Pulmonary artery endothelial cell (primary cell): Measurements from ENCODE around the gene CDH24. TPM values are rescaled to one million over a fixed set of nuclear protein-coding genes. Genes with fewer than 3 reads are reported as not detected.
A peak's percentile ranks its signal among the peaks of the same experiment; 100 is the strongest.

Source experiments
- DNase-seq: peaks from one replicate; pipeline ENCODE4 v3.0.0-alpha.2; 2011; ENCODE audit warnings: low read depth, low spot score
- total RNA-seq: library from RNA; depleted of rRNA; stranded (reverse); fragments of >200 nt; gene quantifications from 2 replicates; pipeline ENCODE4 v1.2.3, GENCODE V29; 2014

CDH24 gene, protein sequence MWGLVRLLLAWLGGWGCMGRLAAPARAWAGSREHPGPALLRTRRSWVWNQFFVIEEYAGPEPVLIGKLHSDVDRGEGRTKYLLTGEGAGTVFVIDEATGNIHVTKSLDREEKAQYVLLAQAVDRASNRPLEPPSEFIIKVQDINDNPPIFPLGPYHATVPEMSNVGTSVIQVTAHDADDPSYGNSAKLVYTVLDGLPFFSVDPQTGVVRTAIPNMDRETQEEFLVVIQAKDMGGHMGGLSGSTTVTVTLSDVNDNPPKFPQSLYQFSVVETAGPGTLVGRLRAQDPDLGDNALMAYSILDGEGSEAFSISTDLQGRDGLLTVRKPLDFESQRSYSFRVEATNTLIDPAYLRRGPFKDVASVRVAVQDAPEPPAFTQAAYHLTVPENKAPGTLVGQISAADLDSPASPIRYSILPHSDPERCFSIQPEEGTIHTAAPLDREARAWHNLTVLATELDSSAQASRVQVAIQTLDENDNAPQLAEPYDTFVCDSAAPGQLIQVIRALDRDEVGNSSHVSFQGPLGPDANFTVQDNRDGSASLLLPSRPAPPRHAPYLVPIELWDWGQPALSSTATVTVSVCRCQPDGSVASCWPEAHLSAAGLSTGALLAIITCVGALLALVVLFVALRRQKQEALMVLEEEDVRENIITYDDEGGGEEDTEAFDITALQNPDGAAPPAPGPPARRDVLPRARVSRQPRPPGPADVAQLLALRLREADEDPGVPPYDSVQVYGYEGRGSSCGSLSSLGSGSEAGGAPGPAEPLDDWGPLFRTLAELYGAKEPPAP
- total RNA-seq: 6.3 and 13.9 TPM in 2 replicates

DNA sequence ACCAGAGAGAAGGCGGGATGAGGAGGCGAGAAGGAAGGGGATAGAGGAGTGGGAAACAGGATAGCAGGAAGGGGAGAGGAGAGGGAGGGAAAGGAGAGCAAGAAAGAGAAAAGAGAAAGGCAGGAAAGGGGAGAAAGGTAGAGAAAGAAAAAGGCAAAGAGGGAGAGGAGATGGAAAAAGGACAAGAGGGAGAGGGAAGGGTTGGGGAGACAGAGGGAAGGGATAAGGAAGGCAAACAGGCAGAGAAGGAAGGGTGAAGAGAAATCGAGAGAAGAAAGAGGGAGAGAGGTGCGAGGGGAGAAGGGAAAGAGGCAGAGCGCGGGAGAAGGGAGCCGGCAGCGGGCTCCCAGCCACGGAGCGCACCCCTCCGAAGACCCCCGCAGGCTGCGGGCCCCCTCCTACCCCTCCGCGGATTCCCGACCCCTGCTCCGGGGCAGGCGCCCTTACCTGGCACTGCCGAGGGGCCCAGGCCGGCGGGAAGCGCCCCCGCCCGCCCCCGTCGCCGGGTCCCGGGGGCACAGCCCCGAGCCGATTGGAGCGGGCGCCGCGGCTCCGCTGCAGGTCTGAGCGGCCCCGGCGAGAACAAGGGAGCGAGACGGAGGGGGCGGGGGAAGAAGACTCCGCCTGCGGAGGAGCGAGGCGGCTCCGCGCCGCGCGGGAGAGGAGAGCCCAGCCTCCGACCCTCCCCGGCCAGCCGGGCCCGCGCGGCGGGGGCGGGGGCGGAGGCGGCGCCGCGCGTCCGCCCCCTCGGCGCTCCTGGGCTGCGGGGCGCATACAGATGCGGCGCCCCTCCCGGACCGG is at the start of gene CDH24:
CDH24 (minus strand) TSS at position 565 of the 801 bp plus-strand sequence. CDS start 1,787 bp downstream, outside the sequence.
- DNase-seq: no peak

DNA sequence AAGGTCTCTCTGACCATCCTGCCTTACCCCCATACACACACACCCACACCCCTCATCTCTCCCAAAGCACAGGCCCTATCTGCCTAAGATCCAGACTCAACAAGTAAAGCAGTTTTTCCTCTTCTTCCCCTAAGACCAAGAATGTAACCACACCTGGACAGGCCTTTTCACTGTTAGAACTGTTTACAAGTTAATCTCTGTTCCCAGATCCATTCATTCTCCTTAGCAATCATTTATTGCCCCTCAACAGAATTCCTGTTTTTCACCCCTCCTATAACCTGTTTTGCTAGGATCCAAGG is 49.4 kb upstream of the CDH24 start:
- DNase-seq: no peak

DNA sequence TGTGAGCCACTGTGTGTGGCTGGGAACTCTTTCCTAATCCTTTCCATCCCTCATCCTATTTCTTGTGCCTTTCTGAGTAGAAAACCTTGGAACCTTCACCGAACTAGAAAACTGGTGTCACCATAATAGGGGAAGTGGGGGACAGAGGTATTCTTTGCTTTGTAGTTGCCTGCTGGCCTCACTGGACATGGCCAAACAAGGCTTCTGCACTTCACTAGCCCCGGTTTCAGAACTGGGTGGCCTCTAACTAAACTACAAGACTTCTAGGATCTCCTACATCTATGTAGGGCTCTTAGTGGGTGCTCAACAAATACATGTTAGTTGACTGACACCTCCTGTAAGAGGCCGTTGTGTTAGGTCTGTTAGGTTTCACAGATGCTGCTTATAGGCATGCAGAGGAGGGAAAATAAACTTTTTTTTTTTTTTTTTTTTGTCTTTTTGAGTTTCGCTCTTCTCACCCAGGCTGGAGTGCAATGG is 48.1 kb upstream of the CDH24 start:
- no peak for DNase-seq

DNA sequence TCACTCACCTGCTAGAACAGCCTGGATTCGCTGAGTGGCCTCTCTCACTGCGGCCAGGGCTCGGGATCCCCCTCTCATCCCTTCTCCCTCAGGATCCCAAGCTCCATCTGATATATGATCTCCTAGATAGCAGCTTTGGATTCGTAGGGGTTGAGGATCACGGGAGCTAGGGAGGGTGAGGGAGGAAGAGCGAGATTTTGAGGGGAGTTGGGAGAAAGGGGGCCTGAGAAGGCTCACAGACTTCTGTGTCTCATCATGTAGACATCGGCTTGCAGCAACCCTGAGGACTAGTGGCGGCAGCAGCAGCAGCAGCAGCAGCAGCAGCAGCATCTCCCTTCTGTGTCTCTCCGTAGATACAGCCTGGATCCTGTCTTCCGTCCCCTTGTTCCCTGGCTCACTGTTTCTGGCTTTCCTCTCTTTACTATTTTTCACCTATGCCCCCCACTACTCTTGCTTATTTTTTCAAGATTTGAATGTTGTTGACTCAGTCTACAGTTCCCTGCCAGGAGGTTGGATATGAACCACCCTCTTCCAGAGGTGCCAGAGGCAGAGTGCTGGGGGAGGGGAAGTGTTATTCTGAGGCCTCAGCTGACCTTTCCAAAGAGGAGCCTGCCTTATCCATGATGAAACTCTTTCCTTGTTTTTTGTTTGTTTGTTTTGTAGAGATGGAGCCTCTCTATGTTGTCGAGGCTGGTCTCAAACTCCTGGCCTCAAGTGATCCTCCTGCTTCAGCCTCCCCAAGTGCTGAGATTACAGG is 47.4 kb upstream of the CDH24 start, which contains the start of gene CIROP:
CIROP (minus strand) TSS at position 399 of the 757 bp plus-strand sequence; CDS start at position 330, 69 bp downstream.
- no peak for DNase-seq

DNA sequence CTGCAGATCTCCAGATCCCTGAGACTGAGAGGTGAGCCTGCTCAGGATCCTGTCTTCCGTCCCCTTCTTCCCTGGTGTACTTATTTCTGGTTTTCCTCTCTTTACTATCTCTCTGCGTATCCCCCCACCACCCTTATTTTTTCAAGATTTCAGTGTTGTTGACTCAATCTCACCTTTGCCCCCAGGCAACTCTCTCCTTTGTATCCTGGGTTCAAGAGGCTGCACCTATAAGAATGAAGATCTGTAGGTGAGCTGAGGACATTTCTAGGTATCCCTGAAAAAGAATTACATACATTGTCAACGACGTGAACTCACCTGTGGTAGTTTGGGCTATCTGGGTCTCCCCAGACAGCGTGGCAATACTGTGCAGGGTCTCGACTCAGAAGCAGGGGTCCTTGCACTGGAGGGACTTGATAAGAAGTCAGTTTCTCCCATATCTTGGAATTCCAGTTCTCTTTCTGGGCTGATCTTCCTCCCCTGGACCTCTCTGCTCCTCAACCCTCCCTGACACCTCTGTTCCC is 46.8 kb upstream of the CDH24 start:
- DNase-seq: no peak

DNA sequence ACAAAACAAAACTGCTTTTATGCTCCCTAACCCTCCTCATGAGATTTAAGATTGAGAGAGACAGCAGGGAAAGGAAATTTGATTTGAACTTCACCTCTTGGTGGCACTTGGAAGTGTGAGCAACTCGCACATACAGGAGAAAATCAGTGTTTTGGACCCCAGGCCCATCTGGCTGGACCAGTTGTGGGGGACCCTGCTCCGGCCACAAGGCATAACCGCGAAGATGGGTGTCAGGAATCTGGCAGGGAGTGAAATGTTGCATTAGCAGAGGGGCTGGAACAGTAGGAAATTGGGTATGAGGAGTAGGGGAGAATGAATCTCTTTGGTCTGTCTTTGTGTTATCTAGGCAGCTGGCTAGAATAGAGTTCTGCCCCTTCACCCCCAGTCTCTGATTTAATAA is 46.3 kb upstream of the CDH24 start:
- DNase-seq: no peak

DNA sequence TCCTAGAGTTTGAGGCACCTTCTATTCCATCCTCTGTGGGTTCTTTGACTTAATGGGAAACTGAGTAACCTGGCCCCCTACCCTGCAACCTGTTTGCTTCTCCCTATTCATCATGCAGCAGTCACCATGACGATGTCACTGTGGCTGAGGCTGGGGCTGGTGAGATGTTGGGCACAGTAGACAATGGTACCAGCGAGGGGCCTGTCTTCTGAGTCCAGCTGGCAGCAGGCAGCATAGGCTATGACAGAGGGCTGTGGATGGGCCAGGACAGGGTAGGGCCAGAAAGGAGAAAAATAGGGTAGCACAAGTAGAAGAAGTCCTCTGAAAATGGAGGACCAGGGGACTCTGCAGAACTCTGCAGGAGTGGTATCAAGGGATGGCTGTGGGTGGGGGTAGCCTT is 45.5 kb upstream of the CDH24 start:
- no peak for DNase-seq

DNA sequence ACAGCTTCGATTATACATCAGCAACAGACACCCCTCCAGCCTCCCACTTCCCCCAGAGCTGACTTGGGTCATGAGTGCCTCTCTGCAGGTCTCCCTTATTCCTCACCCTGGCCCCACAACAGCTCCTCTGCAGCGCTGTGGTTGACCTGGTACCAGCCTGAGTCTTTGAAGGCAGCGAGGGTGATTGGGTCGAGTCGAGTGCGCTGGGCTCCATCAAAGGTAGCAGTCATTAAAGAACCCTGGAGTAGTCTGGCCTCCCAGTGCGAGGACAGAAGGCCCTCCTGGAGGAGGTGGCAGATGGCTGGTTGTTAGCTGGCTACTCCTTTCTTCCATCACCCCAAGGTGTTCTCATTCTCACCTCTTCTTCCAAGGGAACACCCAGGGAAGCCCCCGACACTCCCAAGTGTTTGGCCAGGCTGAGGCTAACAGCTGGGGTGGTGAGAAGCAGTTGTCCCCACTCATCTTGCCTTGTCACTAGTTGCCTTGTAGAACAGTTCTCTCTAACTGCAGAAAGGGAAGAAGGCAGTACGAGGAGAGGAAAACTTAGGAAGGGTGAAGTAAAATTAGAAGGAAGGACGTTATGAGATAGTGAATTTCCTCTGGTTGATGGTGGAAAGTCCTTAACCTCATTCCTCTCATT is 44.8 kb upstream of the CDH24 start:
- DNase-seq: no peak

DNA sequence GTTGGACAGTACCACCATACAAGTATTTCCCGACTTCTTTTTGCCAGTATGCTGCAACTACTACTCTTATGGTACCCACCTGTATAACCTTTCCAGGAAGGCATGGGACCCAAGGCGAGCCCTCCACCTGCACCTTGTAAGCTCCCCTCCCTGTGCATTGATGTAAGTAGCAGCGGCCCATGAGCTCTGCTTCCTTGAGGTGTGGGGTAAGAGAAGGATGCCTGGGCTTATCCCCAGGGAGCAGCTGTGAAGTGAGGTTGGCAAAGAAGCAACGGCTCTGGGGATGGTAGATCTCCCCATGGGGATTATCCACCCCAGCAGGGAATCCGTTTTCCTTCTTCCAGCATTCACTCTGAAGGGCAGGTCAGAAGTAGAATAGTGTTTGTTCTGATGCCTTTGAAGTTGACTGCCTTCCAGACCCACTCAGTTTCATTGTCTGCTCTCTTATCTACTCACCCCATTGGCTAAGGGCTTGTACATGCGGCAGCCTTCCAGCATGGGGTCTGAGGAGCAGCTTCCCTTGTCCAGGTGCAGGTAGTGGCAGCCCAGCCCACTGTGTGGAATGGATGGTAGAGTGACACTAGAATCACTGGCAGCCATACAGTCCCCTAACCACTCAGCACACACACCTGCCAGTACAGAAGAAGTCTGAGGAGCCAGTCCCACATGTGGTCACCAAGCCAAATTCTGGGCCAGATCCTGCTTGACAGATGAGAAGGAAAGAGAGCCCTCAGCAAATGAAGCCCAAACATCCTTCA is 44.1 kb upstream of the CDH24 start:
- DNase-seq: no peak

DNA sequence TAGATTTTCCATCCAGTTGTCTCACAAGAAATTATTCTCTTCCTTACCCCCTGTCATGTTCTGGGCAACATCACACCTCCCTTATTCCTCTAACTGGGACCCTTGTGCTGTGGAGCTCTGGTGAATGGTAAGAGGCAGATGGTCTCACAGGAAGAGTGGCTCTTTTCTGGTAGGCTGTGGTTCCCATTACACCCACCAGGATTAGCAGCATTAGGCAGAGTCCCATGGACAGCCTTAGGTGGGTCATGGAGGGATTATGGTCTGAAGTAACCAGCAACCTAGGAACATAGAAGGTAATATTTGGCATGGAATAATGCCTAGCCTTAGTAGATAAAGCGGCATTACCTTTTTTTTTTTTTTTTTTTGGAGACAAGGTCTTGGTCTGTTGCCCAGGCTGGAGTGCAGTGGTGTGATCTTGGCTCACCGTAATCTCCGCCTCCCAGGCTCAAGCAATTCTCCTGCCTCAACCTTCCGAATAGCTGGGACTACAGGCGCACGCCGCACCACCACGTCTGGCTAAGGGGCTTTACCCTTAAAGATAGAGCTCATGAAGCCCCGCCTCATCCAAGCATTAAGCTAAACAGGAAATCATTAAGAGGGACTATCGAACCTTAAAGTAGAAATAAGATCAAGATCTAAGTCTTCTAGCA is 42.0 kb upstream of the CDH24 start:
- DNase-seq: no peak

DNA sequence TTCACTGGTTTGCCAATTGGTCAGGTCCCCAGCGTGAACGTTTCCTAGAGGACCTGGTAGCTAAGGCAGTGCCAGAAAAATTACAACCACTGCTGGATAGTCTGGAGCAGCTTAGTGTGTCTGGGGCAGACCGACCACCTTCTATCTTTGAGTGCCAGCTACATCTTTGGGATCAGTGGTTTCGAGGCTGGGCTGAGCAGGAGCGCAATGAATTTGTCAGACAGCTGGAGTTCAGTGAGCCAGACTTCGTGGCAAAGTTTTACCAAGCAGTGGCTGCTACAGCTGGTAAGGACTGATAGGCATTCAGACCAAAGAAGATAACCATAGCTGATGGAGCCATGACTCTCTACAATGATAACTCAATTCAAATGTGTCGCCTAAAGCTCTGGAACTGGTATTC is 40.5 kb upstream of the CDH24 start:
- no peak for DNase-seq

DNA sequence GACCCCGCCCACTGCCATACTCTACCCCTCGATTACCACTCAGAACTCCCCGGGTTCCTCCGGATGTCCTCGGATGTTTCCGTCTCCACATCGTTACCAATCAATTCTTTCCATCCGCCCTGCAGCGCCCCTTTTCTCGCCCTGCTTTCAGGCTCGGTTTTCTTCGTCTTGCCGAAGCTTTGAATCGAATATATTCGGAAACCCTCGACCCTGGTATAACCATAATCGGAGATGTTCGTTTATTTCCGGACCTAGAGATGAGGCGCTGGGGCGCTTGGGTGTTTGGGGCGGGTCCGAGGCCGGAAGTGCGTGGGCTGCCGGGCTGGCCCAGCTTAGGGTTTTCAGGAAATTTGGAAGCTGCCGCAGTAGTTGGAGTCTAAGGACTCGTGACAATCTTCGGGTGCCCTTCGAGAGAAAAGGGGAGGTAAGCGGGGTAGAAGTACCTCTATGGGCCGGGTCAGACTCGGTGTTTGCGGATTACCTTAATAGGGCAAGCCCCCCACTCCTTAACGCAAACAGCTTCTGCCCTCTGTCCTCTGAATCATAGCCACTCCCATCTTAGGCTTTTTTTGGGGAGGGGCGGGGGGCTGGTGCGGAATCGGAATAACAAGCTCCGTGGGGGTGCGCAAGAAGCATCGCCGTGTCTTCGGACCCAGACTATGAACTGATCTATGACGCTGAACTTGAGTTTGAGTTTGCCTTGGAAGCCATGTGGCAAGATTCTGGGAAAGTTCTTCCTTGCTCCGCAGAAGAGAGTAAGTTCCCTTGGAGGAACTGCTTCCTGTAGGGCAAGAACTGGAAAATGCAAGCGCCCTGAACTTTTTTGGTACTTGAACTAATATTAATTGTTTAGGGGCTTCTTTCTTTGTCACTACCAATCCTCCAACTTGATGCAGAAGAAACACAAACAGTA is 38.1 kb upstream of the CDH24 start, which contains the start of gene C14orf119:
C14orf119 (plus strand) TSS at position 310 of the 913 bp plus-strand sequence. CDS start 2,154 bp downstream, outside the sequence.
- DNase-seq: peak; percentile 97

DNA sequence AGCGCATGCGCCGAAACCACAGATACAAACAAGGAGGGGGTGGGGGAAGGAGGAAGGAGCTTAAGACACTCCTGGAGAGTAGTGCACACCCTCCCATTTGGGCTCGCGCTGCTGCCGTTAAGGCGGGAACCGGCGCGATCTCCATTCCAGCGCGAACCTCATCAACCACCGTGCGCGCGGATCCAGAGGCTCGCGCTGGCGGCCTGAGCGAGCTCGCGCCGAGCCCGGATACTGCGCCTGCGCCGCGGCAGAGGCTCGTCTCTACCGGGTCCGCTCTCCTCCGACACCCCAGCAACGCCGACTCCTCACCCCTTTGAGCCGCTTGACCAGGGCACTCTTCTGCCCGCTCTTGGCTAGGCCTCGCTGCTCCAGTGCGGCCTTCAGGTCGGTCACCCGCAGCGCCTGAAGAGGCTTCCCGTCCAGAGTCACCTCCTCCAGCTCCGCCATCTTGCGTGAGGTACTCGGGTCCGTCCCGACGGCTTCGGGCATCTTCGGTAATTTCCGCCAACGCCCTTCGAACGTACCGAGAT is 37.4 kb upstream of the CDH24 start, which contains the start of gene ACIN1:
ACIN1 (minus strand) TSS at position 471 of the 530 bp plus-strand sequence; CDS start at position 447, 24 bp downstream.
- peak; percentile 51 for DNase-seq

DNA sequence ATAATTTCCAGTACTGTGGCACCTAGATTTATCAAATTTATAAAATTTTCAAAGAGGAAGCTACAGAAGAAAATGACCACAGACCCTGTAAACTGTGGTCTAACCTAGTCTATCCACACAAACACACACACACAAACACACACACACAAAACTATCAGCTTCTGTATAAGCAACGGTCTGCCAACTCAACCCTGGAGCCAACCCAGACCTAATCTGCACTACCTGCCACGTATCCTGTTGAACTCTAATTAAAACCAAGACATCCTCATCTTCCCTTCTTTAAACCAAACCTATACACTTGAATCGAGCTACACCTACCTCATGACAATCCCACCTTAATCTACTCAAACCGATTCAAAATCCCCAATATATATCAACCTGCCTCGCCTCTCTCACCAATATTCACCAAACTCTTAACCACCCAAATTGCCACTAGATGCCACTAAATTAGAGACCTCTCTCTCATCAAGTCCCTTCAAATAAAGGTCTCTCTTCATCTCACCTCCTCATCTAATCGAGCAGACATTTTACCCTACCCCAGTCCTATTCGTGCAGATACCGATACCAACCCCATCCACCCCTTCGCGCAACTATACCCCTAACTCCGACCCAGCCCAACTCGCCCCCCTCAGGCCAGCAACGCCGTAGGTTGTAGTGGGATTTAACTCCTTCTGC is 36.8 kb upstream of the CDH24 start:
- no peak for DNase-seq

DNA sequence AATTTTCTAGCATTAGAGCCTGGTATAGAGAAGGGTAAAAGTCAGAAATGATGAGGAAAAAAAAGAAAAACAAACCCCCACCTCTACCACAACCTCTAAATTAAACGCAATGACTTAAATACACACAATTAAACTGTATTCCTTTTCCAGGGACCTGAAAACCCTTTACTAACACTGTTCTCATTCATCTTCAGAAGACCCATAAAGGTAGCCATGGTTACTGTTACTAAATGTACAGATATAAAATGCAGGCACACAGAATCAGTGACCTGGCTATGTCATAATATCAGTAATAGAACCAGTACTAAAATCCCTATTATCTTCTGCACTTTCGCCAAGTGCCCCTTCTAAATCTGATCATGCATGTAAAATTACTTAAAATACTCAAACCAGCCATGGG is 36.2 kb upstream of the CDH24 start:
- no peak for DNase-seq

DNA sequence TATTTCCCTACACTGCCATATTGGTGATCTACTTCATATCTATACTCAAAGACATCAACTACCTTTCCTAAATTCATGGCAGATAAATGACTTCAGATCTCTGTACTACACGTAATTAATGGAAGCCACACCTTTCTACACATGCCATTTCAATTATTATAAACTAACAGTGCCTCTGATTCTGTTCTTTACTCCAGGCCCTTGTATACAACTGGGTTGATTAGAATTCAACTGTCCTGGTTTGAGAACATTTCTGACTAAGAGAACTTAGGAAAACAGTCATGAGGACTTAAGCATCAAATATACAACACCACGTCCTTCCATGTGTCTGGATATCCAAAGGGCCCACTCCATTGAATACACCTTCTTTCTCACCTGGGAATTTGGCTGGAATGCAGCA is 35.8 kb upstream of the CDH24 start:
- DNase-seq: no peak
